Subcutaneous abdominal adipose tissue (tissue), 5 donors: Measurements from ENCODE around the gene AP1B1.

ENCODE experiments used
- H3K27ac ChIP-seq: one replicate; pipeline ENCODE4 v1.7.0; 2013; ENCODE audit warnings: low read depth, mild to moderate bottlenecking, inconsistent platforms, low read length, moderate library complexity
- H3K27me3 ChIP-seq, 5 donors: one replicate each; pipeline ENCODE4 v1.7.0; 2013; ENCODE audit warnings: low read length in 5 of 5, inconsistent platforms in 1 of 5; ENCODE audit not compliant: control insufficient read depth in 5 of 5, insufficient read depth in 4 of 5
- H3K36me3 ChIP-seq, 5 donors: one replicate each; pipeline ENCODE4 v1.7.0; 2013; ENCODE audit warnings: low read length in 5 of 5; ENCODE audit not compliant: control insufficient read depth in 5 of 5, insufficient read depth in 5 of 5
- H3K4me1 ChIP-seq, 5 donors: one replicate each; pipeline ENCODE4 v1.7.0; 2013; ENCODE audit warnings: low read length in 5 of 5, mild to moderate bottlenecking in 3 of 5, moderate library complexity in 1 of 5; ENCODE audit not compliant: control insufficient read depth in 5 of 5, insufficient read depth in 5 of 5
- H3K4me3 ChIP-seq, 5 donors: one replicate each; pipeline ENCODE4 v1.7.0; 2013; ENCODE audit warnings: low read length in 5 of 5, low read depth in 1 of 5
- H3K9ac ChIP-seq, 5 donors: one replicate each; pipeline ENCODE4 v1.7.0; 2013; ENCODE audit warnings: low read length in 5 of 5, mild to moderate bottlenecking in 4 of 5, moderate library complexity in 3 of 5
- H3K9me3 ChIP-seq, 5 donors: one replicate each; pipeline ENCODE4 v1.7.0; 2013; ENCODE audit warnings: low read length in 5 of 5; ENCODE audit not compliant: control insufficient read depth in 5 of 5
- donor health status: healthy.
- donor health status: healthy.
- donor health status: healthy.
- donor health status: healthy.
- donor health status: healthy.

The AP1B1 gene

GRCh38 chr22:29306175-29306834 lies 82.1 kb downstream of the AP1B1 start, which contains the start of gene GAS2L1:
Gene GAS2L1 (plus strand): TSS chr22:29306650. CDS start chr22:29308106, 1,456 bp downstream.
- peaks cover 0 to 4% (median under 1%) of the 10 kb centered on the region in 5 donors for H3K36me3 ChIP-seq
- H3K9ac ChIP-seq: peak within 1 kb of the TSS in 4 of 5 donors; percentile 66 to 85 (median 76)
- peak within 1 kb of the TSS; percentile 67 for H3K27ac ChIP-seq
- no peaks in the 10 kb centered on the region for H3K9me3 ChIP-seq
- peaks cover 0 to 3% (median 0%) of the 10 kb centered on the region in 5 donors for H3K27me3 ChIP-seq
- peaks cover 16 to 66% (median 60%) of the 10 kb centered on the region in 5 donors for H3K4me1 ChIP-seq
- peak within 1 kb of the TSS; percentile 84 to 89 (median 86) for H3K4me3 ChIP-seq

GRCh38 chr22:29305836-29306174 lies 82.6 kb downstream of the AP1B1 start:
- Histone ChIP-seq H3K9ac (no peak overlapping the region), H3K4me3 (peak overlapping the region in 4 of 5 donors; percentile 84 to 88 (median 85)), H3K27me3 (peaks cover 0 to under 1% (median 0%) of the 10 kb centered on the region in 5 donors), H3K27ac (no peak overlapping the region), H3K9me3 (no peaks in the 10 kb centered on the region), H3K36me3 (peaks cover 0 to 9% (median 5%) of the 10 kb centered on the region in 5 donors), H3K4me1 (peaks cover 13 to 61% (median 56%) of the 10 kb centered on the region in 5 donors)

GRCh38 chr22:29302681-29303465 lies 85.5 kb downstream of the AP1B1 start:
- Histone ChIP-seq H3K4me1 (peaks cover 2 to 33% (median 29%) of the 10 kb centered on the region in 5 donors), H3K9me3 (no peaks in the 10 kb centered on the region), H3K4me3 (no peak overlapping the region), H3K27me3 (no peaks in the 10 kb centered on the region), H3K36me3 (peaks cover 0 to 39% (median 31%) of the 10 kb centered on the region in 5 donors), H3K9ac (peak overlapping the region in 1 of 5 donors; percentile 25), H3K27ac (no peak overlapping the region)

DNA sequence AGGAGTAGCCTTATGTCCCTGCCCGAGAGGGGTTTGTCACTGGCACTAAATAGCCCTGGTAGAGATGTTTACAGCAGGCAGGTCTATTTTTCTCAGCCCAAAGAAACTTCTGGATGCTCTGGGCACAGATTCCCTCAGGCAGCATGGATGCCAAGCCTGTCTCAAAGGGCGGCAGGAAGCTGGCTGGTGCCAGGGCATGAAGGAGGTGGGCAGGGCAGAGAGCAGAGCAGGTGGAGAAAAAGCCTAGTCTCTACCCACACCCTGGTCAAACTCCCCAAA lies 86.0 kb downstream of the AP1B1 start:
- no peak overlapping the region for H3K9ac ChIP-seq
- H3K9me3 ChIP-seq: no peaks in the 10 kb centered on the region
- peaks cover 2 to 28% (median 24%) of the 10 kb centered on the region in 5 donors for H3K4me1 ChIP-seq
- H3K27ac ChIP-seq: no peak overlapping the region
- H3K27me3 ChIP-seq: no peaks in the 10 kb centered on the region
- H3K4me3 ChIP-seq: no peak overlapping the region
- peaks cover 0 to 44% (median 37%) of the 10 kb centered on the region in 5 donors for H3K36me3 ChIP-seq

DNA sequence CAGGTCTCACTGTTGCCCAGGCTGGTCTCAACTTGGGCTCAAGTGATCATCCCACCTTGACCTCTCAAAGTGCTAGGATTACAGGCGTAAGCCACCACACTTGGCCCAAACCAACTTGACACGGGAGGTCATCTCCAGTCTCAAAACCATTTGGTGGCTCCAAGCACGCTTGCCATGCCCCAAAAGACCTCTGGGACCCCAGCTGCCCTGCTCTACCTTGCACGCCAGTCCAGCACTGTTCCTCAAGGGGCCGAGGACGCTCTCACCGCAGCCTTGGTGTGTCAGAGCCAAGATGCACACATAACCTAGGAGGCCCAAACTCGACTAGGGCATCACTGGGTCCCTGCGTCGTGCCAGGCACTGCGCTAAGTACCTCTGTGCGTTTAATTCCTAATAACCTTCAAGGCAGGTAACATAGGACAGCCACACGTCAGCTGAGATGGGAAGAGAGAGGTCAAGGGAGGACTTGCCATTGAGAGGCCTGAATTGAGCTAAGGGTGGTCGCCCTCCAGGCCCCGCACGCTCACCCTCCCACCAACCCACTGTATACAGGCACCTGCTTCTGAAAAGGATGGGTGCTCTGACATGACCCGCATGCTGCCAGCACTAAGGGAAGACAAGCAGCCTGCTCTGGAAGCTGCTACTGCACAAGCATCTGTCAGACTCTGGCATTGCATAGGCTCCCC lies 86.5 kb downstream of the AP1B1 start:
- peaks cover 0 to 49% (median 41%) of the 10 kb centered on the region in 5 donors for H3K36me3 ChIP-seq
- no peak overlapping the region for H3K4me3 ChIP-seq
- no peaks in the 10 kb centered on the region for H3K27me3 ChIP-seq
- H3K9me3 ChIP-seq: no peaks in the 10 kb centered on the region
- H3K4me1 ChIP-seq: peaks cover 2 to 27% (median 22%) of the 10 kb centered on the region in 5 donors
- H3K27ac ChIP-seq: no peak overlapping the region
- no peak overlapping the region for H3K9ac ChIP-seq

- Histone ChIP-seq H3K9ac (no peak overlapping the region), H3K36me3 (peaks cover 4 to 57% (median 50%) of the 10 kb centered on the region in 5 donors), H3K27me3 (no peaks in the 10 kb centered on the region), H3K4me3 (no peak overlapping the region), H3K9me3 (no peaks in the 10 kb centered on the region), H3K27ac (no peak overlapping the region), H3K4me1 (peaks cover 2 to 20% (median 17%) of the 10 kb centered on the region in 5 donors)
Measured at GRCh38 chr22:29300807-29301601, 87.4 kb downstream of the AP1B1 start.

DNA sequence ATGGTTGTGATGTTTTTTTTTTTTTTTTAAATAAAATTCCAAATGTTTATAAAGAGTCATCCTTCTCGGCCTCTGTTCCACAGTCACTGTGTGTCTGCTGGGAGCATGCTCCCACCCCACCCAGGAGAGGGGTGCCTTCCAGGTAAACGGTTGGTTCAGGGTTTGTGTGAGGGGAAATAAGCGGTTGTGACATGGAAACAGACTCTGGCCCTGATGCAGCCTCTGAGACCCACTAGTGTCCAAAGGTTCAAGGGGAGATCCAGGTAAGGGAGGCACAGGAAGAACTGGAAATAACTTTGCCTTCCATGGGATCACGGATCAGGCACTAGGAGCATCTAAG lies 87.9 kb downstream of the AP1B1 start:
- Histone ChIP-seq H3K36me3 (peaks cover 6 to 63% (median 56%) of the 10 kb centered on the region in 5 donors), H3K27me3 (no peaks in the 10 kb centered on the region), H3K4me3 (no peak overlapping the region), H3K4me1 (peaks cover 0 to 18% (median 14%) of the 10 kb centered on the region in 5 donors), H3K9me3 (no peaks in the 10 kb centered on the region), H3K27ac (no peak overlapping the region), H3K9ac (no peak overlapping the region)

- H3K9me3 ChIP-seq: no peaks in the 10 kb centered on the region
- no peaks in the 10 kb centered on the region for H3K27me3 ChIP-seq
- H3K4me1 ChIP-seq: peaks cover 0 to 18% (median 14%) of the 10 kb centered on the region in 5 donors
- H3K4me3 ChIP-seq: no peak overlapping the region
- no peak overlapping the region for H3K27ac ChIP-seq
- H3K36me3 ChIP-seq: peaks cover 8 to 74% (median 62%) of the 10 kb centered on the region in 5 donors
- no peak overlapping the region for H3K9ac ChIP-seq
Measured at GRCh38 chr22:29299136-29299900, 89.1 kb downstream of the AP1B1 start.

DNA sequence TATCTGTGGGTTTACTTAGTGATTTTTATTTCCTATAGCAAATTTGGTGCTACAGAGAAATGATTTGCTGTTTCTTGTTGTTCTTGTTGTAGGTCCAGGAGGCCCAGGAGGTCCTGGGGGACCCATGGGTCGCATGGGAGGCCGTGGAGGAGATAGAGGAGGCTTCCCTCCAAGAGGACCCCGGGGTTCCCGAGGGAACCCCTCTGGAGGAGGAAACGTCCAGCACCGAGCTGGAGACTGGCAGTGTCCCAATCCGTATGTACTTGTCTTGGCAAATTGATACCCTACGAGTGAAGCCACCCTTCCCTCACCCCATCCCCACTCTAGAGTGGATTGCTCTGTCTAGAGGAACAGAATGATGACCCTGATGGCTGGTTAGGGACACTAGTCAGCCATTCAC lies 89.7 kb downstream of the AP1B1 start:
- Histone ChIP-seq H3K9me3 (no peaks in the 10 kb centered on the region), H3K4me1 (peaks cover 0 to 18% (median 14%) of the 10 kb centered on the region in 5 donors), H3K36me3 (peaks cover 8 to 80% (median 67%) of the 10 kb centered on the region in 5 donors), H3K27ac (no peak overlapping the region), H3K9ac (no peak overlapping the region), H3K4me3 (no peak overlapping the region), H3K27me3 (no peaks in the 10 kb centered on the region)
